Activated CD8-positive, alpha-beta memory T cell treated with anti-CD3 and anti-CD28 coated beads, Interleukin-2, amount 50 U/mL, for 24 hours (primary cell): Measurements from ENCODE around the gene PLCB1.
"Not testable (repeated sequence)": the region's sequence is repeated elsewhere in the genome, so short reads cannot be mapped to it uniquely, and the experiment has no call there.

Experiments used
- DNase-seq: peaks from one replicate; pipeline ENCODE4 v3.0.0-alpha.2; 2020; ENCODE audit errors: extremely low read depth

PLCB1 gene

GRCh38 chr20:8786383-8786782 is 654.3 kb downstream of the PLCB1 start:
- no peak for DNase-seq

- no peak for DNase-seq
Observed at GRCh38 chr20:8787090-8787489, 655.0 kb downstream of the PLCB1 start.

- no peak for DNase-seq
Observed at GRCh38 chr20:8788275-8788674, 656.2 kb downstream of the PLCB1 start.

- DNase-seq, result no peak
Observed at GRCh38 chr20:8788831-8789230, 656.8 kb downstream of the PLCB1 start.

- no peak for DNase-seq
Observed at GRCh38 chr20:8790442-8791074, 658.5 kb downstream of the PLCB1 start.

GRCh38 chr20:8795404-8795803 is 663.3 kb downstream of the PLCB1 start:
- no peak for DNase-seq

- DNase-seq, result no peak
Observed at GRCh38 chr20:8796088-8796660, 664.1 kb downstream of the PLCB1 start.

- no peak for DNase-seq
Observed at GRCh38 chr20:8798505-8798904, 666.4 kb downstream of the PLCB1 start.

GRCh38 chr20:8800089-8800488 is 668.0 kb downstream of the PLCB1 start:
- no peak for DNase-seq

- no peak for DNase-seq
Observed at GRCh38 chr20:8801686-8802085, 669.6 kb downstream of the PLCB1 start.

- DNase-seq, result no peak
Observed at GRCh38 chr20:8803065-8803464, 671.0 kb downstream of the PLCB1 start.

- no peak for DNase-seq
Observed at GRCh38 chr20:8803941-8804340, 671.9 kb downstream of the PLCB1 start.

- no peak for DNase-seq
Observed at GRCh38 chr20:8805737-8806442, 673.8 kb downstream of the PLCB1 start.

- DNase-seq, result no peak
Observed at GRCh38 chr20:8807480-8808201, 675.6 kb downstream of the PLCB1 start.

GRCh38 chr20:8808202-8808535 is 676.1 kb downstream of the PLCB1 start:
- DNase-seq, result no peak

GRCh38 chr20:8809107-8809953 is 677.3 kb downstream of the PLCB1 start:
- no peak for DNase-seq

GRCh38 chr20:8811801-8812594 is 679.9 kb downstream of the PLCB1 start:
- DNase-seq, result no peak

GRCh38 chr20:8812817-8813216 is 680.8 kb downstream of the PLCB1 start:
- DNase-seq, result no peak

- no peak for DNase-seq
Observed at GRCh38 chr20:8815208-8815607, 683.1 kb downstream of the PLCB1 start.

GRCh38 chr20:8829256-8829655 is 697.2 kb downstream of the PLCB1 start:
- DNase-seq, result no peak

- not testable (repeated sequence) for DNase-seq
Observed at GRCh38 chr20:8834294-8834693, 702.2 kb downstream of the PLCB1 start.
